HG03095 (cell line): ENCODE measurements around the gene PDILT.

Source experiments
- ATAC-seq: cut with Tn5 transposase; IDR thresholded peaks from one replicate; pipeline ENCODE4 v1.9.1; 2021; ENCODE audit warnings: moderate library complexity; ENCODE audit not compliant: unreplicated experiment

The PDILT gene

GRCh38 chr16:20372701-20373100 lies 31.8 kb downstream of the PDILT start:
- no peak for ATAC-seq

GRCh38 chr16:20369452-20370054 lies 35.0 kb downstream of the PDILT start:
- no peak for ATAC-seq

- ATAC-seq = no peak
Observed at GRCh38 chr16:20364051-20364450, 40.5 kb downstream of the PDILT start.

GRCh38 chr16:20363191-20363590 lies 41.3 kb downstream of the PDILT start:
- ATAC-seq = no peak

DNA sequence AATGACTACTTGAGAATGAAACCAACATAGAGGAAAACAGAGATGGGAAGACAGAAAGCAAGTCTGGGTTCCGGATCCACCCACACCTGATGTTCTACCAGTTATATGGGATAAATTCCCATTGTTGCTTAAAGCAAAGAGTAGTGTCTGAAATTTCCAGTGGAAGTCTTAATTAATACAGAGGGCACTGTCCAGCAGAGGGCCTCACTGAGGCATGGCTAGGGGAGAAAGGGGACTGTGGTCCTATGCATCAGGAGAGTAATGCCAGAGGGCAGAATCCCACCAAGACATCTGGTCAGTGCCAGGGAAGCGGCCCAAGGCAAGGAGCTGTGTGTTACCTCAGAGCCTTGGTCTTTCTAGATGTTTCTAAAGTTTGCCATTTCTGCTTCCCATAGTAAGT lies 44.5 kb downstream of the PDILT start:
- ATAC-seq = no peak

GRCh38 chr16:20355114-20355782 lies 49.3 kb downstream of the PDILT start:
- ATAC-seq = no peak

- no peak for ATAC-seq
Observed at GRCh38 chr16:20353379-20353778, 51.2 kb downstream of the PDILT start.

DNA sequence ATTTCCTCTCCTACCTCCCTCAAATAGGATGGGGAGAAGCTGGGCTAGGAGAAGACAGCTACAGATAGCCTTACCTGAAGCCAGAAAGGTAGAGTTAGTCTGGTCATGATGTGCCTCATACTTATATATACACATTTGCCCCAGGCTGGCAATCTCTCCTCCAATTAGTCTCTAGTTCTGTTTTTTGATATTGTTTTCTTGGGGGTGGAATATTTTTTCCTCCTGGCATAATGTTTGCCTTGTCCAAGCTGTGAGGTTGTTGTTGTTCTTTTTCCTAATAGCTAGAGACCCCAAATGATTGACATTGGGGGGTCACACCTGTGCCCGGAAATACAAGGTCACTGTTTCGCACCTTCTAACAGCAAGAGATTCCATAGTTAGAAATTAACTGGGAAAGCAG lies 51.9 kb downstream of the PDILT start, which contains the start of gene UMOD:
UMOD (minus strand) TSS at position 101 of the 400 bp plus-strand sequence. CDS start 1,978 bp downstream, outside the sequence.
- no peak for ATAC-seq

GRCh38 chr16:20349615-20350014 lies 54.9 kb downstream of the PDILT start:
- ATAC-seq = no peak

DNA sequence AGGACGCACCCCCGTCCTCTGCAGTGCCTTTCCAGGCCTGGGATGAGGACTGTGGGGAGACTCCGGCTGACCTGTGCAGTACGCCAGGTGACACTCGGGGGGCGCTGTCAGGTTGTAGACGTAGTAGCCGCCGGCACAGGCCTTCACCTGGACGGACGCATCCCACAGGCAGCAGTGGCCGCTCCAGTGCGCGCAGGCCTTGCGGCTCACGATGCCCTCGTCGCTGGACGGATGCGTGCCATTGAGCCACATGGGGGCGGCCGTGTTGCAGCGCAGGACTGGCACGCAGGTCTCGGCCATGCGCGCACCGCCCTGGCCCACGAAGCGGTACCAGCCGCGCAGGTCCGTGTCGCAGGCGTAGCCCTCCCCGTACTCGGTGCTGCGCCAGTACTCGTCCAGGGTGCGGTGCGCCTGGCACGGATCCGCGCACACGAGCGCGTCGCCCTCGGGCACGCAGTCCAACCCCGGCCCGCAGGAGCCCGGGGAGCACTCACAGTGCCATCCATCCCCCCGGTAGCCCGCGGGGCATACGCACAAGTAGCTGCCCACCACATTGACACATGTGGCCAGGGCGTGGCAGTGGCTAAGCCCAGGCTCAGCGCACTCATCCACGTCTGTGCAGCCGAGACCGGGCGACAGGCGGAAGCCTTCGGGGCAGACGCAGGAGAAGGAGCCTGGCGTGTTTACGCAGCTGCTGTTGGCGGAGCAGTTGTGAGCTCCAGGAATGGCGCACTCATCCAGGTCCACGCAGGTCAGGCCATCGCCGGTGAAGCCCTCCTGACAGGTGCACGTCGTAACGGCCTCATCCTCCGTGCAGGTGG lies 56.0 kb downstream of the PDILT start:
- no peak for ATAC-seq

DNA sequence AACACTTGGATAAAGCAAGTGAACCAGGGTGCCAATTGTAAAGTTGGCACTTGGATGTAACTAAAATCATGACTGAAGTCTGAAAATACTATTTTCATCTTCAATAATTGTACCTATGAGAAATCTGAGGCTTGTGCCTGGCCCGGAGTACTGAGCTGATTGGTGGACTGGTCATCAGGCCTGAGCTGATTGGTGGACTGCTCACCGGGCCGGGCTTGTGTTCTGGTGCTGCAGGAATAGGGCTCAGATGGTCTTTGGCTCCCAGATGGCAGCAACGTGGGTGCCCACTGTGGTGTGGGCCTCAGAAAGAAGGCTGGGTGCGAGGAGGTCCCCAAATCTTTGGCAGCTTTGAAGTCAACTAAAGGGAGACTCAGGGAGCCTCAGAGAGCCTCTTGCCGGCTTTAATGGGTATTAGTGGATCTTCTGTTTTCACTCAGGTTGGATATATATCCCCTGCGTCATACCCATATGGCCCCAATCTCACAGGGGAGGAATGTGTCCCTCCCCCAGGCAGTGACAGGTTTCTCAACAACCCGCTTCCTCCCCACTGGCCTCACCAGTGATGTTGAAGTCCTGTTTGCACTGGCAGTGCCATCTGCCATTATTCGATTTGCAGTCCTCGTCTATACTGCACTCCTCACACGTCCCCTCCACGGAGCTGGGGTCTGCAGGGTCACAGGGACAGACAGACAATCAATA lies 56.7 kb downstream of the PDILT start:
- no peak for ATAC-seq

GRCh38 chr16:20344611-20345010 lies 59.9 kb downstream of the PDILT start:
- ATAC-seq = no peak

DNA sequence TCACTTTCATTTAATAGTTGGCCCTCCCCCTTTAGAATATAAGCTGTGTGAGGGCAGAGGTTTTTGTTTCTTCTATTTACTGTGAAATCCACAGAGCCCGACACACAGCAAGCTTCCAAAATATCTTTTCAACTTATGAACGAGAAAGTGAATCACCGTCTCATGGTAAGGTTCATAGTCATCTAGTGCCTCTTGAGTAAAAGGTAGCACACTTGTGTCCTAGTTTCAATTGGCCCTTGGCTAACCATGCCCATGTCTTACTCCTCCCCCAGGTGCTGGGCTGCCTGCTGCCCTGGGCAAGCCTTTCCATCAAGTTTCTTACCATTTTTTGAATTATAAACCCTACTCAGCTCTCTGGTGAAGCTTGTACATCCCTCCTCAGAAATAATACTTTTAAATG lies 64.8 kb downstream of the PDILT start:
- ATAC-seq = no peak

- ATAC-seq = no peak
Observed at GRCh38 chr16:20336955-20337354, 67.6 kb downstream of the PDILT start.

GRCh38 chr16:20334396-20334795 lies 70.1 kb downstream of the PDILT start:
- ATAC-seq = no peak

DNA sequence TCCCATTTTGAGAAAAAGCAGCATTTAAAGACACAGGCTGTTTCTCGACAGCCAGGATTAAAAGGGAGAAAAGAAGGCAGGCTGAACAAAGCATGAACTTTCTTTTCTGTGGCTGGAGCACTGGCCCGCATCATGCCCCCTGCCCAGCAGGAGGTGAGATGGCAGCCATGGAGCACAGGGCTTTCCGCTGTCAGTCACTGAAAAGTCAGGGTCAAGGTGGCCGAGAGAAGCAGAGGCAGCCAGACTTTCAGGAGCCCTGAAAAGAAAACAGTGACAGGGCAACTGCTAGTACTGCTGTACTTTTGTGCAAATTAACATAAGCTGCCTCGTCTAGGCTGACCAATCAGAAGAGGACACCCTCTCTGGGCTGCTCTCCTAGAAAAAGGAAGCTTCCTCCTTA lies 71.4 kb downstream of the PDILT start:
- ATAC-seq = no peak

DNA sequence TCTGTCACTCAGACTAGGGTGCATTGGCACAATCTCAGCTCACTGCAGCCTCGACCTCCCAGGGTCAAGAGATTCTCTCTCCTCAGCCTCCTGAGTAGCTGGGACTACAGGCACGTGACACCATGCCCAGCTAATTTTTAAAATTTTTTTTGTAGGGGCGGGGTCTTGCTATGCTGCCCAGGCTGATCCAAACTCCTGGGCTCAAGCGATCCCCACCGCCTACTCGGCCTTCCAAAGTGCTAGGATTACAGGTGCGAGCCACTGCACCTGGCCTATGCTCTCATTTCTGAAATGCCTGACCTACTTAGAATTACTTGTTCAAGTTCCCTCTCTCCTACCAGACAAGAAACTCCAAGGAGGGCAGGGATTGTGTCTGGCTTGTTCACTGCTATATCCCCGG lies 72.1 kb downstream of the PDILT start:
- ATAC-seq = no peak

DNA sequence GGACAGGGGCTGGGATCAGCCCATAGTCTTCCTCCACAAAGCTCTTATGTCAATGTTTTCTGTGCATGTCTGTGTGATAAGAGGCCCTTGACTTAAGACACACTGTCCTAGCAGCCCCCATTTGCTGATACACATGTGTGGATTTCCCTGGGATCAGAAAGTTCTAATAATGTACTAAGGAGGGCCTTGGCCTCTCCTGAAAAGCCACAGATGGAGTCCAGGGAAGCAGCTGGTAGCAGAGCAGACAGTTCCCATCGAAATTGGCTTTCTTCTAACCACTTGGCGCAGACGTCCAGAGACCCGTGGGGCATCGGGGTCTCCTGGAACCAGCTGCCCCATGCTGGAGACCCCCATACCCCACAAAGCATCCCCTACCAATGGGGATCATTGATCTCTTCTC lies 72.9 kb downstream of the PDILT start:
- ATAC-seq = no peak

GRCh38 chr16:20329392-20330138 lies 75.0 kb downstream of the PDILT start:
- ATAC-seq = no peak

- no peak for ATAC-seq
Observed at GRCh38 chr16:20327444-20328041, 77.0 kb downstream of the PDILT start, which contains the start of gene GP2. TSS of gene GP2 (minus strand) at chr16:20327513. CDS start at chr16:20326431, 1,082 bp downstream.
